Ishikawa (cell line): Measurements from ENCODE around the gene C6orf47.

ENCODE experiments used
- CEBPB ChIP-seq: IDR thresholded peaks from 2 replicates; pipeline ENCODE4 v1.6.1; 2012
- CREB1 ChIP-seq: IDR thresholded peaks from 2 replicates; pipeline ENCODE4 v1.6.1; 2012; ENCODE audit warnings: low read depth
- EGR1 ChIP-seq: IDR thresholded peaks from 2 replicates; pipeline ENCODE4 v1.6.1; 2012
- EP300 ChIP-seq: IDR thresholded peaks from 2 replicates; pipeline ENCODE4 v1.6.1; 2012; ENCODE audit warnings: borderline replicate concordance
- FOXM1 ChIP-seq: IDR thresholded peaks from 2 replicates; pipeline ENCODE4 v1.6.1; 2012; ENCODE audit warnings: low read depth, borderline replicate concordance
- NFIC ChIP-seq: IDR thresholded peaks from 2 replicates; pipeline ENCODE4 v1.6.1; 2012
- RAD21 ChIP-seq: IDR thresholded peaks from 2 replicates; pipeline ENCODE4 v1.6.1; 2012; ENCODE audit warnings: low read depth
- TAF1 ChIP-seq: IDR thresholded peaks from 2 replicates; pipeline ENCODE4 v1.6.1; 2012; ENCODE audit warnings: low read depth, mild to moderate bottlenecking
- TCF12 ChIP-seq: IDR thresholded peaks from 2 replicates; pipeline ENCODE4 v1.6.1; 2012; ENCODE audit warnings: low read depth
- TEAD4 ChIP-seq: IDR thresholded peaks from 2 replicates; pipeline ENCODE4 v1.6.1; 2012
- YY1 ChIP-seq: IDR thresholded peaks from 2 replicates; pipeline ENCODE4 v1.6.1; 2012; ENCODE audit warnings: low read depth
- ZBTB7A ChIP-seq: IDR thresholded peaks from 2 replicates; pipeline ENCODE4 v1.6.1; 2012; ENCODE audit warnings: low read depth
- TF ChIP-seq, protein P1 (sequence below): IDR thresholded peaks from 2 replicates; pipeline ENCODE4 v1.6.1; 2012
- TF ChIP-seq, protein P2 (sequence below): IDR thresholded peaks from 2 replicates; pipeline ENCODE4 v1.6.1; 2012; ENCODE audit warnings: low read depth, mild to moderate bottlenecking
- TF ChIP-seq, protein P3 (sequence below): IDR thresholded peaks from 2 replicates; pipeline ENCODE4 v1.6.1; 2012

The C6orf47 gene

DNA sequence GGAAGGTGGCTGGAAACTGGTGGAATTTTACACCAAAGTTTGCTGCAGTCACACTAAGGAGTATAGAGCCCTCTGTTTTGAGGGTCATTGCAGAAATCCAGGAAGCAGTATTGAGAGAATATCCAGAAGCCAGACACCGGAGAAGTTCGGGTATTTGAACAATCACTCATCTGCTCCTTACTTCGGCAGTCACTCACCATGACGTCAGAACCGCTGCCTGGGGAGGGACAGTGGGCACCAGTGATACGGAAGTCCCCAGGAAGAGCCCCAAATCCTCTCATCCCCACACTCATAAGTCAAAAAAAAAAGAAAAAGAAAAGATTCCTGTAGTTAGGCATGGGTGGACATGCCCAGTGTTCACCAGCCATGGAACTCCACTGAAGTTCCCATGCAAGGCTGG lies 16.3 kb upstream of the C6orf47 start:
- TF ChIP-seq RAD21 (no peak), CEBPB (no peak), TAF1 (no peak), YY1 (no peak), NFIC (no peak), CREB1 (no peak), FOXM1 (no peak), TEAD4 (no peak)
- TF ChIP-seq, protein P1, sequence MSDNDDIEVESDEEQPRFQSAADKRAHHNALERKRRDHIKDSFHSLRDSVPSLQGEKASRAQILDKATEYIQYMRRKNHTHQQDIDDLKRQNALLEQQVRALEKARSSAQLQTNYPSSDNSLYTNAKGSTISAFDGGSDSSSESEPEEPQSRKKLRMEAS: no peak
- TF ChIP-seq, protein P2, sequence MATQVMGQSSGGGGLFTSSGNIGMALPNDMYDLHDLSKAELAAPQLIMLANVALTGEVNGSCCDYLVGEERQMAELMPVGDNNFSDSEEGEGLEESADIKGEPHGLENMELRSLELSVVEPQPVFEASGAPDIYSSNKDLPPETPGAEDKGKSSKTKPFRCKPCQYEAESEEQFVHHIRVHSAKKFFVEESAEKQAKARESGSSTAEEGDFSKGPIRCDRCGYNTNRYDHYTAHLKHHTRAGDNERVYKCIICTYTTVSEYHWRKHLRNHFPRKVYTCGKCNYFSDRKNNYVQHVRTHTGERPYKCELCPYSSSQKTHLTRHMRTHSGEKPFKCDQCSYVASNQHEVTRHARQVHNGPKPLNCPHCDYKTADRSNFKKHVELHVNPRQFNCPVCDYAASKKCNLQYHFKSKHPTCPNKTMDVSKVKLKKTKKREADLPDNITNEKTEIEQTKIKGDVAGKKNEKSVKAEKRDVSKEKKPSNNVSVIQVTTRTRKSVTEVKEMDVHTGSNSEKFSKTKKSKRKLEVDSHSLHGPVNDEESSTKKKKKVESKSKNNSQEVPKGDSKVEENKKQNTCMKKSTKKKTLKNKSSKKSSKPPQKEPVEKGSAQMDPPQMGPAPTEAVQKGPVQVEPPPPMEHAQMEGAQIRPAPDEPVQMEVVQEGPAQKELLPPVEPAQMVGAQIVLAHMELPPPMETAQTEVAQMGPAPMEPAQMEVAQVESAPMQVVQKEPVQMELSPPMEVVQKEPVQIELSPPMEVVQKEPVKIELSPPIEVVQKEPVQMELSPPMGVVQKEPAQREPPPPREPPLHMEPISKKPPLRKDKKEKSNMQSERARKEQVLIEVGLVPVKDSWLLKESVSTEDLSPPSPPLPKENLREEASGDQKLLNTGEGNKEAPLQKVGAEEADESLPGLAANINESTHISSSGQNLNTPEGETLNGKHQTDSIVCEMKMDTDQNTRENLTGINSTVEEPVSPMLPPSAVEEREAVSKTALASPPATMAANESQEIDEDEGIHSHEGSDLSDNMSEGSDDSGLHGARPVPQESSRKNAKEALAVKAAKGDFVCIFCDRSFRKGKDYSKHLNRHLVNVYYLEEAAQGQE: no peak
- TF ChIP-seq, protein P3, sequence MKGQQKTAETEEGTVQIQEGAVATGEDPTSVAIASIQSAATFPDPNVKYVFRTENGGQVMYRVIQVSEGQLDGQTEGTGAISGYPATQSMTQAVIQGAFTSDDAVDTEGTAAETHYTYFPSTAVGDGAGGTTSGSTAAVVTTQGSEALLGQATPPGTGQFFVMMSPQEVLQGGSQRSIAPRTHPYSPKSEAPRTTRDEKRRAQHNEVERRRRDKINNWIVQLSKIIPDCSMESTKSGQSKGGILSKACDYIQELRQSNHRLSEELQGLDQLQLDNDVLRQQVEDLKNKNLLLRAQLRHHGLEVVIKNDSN: no peak

DNA sequence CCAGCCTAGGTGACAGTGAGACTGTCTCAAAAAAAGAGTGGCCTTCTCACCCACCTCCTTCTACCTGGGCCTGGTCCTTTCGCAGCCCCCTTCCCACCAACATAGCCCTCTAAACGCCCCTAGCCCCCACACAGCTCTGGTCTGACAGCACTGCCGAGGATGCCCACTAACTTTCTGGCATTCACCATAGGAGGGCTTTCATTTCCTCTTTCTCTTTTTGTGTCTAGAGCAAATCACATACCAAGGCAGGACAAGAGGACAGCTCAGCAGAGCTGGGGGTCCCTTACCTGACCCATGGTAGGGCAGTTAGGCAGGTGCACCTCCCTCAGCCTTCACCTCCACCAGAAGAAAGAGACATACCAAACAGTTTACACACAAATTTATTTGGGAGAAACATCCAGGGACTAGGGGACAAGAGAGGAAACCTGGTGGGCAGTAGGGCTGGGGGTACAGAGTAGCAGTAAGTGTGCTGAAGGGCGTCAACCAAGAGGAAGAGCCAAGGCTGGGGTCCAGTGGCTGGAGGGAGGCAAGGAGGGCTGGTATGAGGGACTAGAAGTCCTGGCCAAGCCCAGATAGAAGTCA lies 15.8 kb upstream of the C6orf47 start:
- no peak for TF ChIP-seq CREB1
- no peak for TF ChIP-seq TAF1
- TF ChIP-seq NFIC: no peak
- no peak for TF ChIP-seq CEBPB
- no peak for TF ChIP-seq TEAD4
- TF ChIP-seq TCF12: no peak
- no peak for TF ChIP-seq RAD21
- TF ChIP-seq ZBTB7A: no peak
- no peak for TF ChIP-seq YY1
- TF ChIP-seq, protein P2: no peak

DNA sequence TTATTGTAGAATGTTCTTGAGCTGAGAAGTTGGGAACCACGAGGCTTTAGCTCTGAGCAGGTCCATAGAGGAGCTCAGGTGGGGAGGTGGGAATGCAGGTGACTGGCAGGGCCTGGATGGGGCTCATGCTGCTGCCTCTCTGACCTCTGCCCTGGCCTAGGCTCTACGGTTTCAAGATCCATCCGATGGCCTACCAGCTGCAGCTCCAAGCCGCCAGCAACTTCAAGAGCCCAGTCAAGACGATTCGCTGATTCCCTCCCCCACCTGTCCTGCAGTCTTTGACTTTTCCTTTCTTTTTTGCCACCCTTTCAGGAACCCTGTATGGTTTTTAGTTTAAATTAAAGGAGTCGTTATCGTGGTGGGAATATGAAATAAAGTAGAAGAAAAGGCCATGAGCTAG lies 9.1 kb upstream of the C6orf47 start, which contains the start of gene LY6G5B:
LY6G5B (plus strand) TSS at position 301 of the 400 bp plus-strand sequence. CDS start 975 bp downstream, outside the sequence.
- TF ChIP-seq EGR1: no peak
- TF ChIP-seq, protein P1: no peak
- TF ChIP-seq NFIC: no peak
- TF ChIP-seq, protein P3: no peak
- no peak for TF ChIP-seq EP300
- TF ChIP-seq TAF1: no peak
- no peak for TF ChIP-seq ZBTB7A
- no peak for TF ChIP-seq CEBPB
- TF ChIP-seq TCF12: no peak
- no peak for TF ChIP-seq RAD21
- no peak for TF ChIP-seq CREB1

DNA sequence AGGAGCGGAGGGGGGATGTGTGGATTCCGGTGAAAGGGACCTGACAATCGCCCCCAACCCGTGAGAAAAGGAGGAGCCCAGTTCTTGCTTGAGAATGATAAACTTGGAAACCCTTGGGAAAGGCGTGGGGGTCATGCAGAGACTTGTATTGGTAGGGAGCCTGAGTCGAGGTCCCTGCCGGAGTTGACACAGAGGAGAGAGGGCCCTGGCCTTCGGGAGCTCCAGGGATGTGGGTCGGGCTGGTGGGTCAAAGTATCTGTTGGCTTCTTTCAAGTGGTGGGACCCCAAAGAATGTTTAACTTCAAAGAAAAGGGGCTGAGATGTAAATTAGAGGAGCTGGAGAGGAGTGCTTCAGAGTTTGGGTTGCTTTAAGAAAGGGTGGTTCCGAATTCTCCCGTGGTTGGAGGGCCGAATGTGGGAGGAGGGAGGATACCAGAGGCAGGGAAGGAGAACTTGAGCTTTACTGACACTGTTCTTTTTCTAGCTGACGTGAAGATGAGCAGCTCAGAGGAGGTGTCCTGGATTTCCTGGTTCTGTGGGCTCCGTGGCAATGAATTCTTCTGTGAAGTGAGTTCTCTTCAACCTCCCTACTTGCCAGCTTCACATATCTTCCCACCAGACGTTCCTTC lies 5.9 kb upstream of the C6orf47 start:
- TF ChIP-seq TCF12 (no peak), CEBPB (no peak), RAD21 (no peak), EP300 (no peak), CREB1 (no peak), ZBTB7A (no peak), NFIC (no peak), TAF1 (no peak), YY1 (no peak), TEAD4 (no peak), FOXM1 (no peak), EGR1 (no peak)
- TF ChIP-seq, protein P2: no peak
- TF ChIP-seq, protein P1: no peak
- TF ChIP-seq, protein P3: no peak
